SK-N-SH treated with all-trans-retinoic acid at 6 μM for 48 hours (cell line): Measurements from ENCODE around the gene SLC25A11.

ENCODE experiments used
- ISL1 ChIP-seq: fragments of 250-450 bp; sonication (Bioruptor Pico); IDR thresholded peaks from 2 replicates; pipeline ENCODE4 v2.1.2; 2022; ENCODE audit warnings: mild to moderate bottlenecking, moderate library complexity
- PATZ1 ChIP-seq: fragments of 250-450 bp; sonication (Bioruptor Pico); IDR thresholded peaks from 2 replicates; pipeline ENCODE4 v1.8.0; 2020; ENCODE audit warnings: mild to moderate bottlenecking, moderate library complexity, borderline replicate concordance
- PPARA ChIP-seq: fragments of 250-450 bp; sonication (Bioruptor Pico); IDR thresholded peaks from 2 replicates; pipeline ENCODE4 v1.5.0; 2020; ENCODE audit warnings: mild to moderate bottlenecking, borderline replicate concordance
- TCF4 ChIP-seq: fragments of 250-450 bp; sonication (Bioruptor Pico); IDR thresholded peaks from 2 replicates; pipeline ENCODE4 v1.8.0; 2021; ENCODE audit warnings: mild to moderate bottlenecking, moderate library complexity, borderline replicate concordance
- TOX ChIP-seq: fragments of 250-450 bp; sonication (Bioruptor Pico); IDR thresholded peaks from 2 replicates; pipeline ENCODE4 v1.8.0; 2021; ENCODE audit warnings: mild to moderate bottlenecking, moderate library complexity, borderline replicate concordance
- ZFP30 ChIP-seq: fragments of 450-650 bp; formaldehyde crosslinking; IDR thresholded peaks from 2 replicates; pipeline ENCODE4 v1.5.0; 2022; ENCODE audit warnings: mild to moderate bottlenecking, moderate library complexity
- ZNF565 ChIP-seq: fragments of 450-650 bp; formaldehyde crosslinking; conservative IDR thresholded peaks from 2 replicates; pipeline ENCODE4 v1.5.0; 2020; ENCODE audit warnings: low read depth, mild to moderate bottlenecking, moderate library complexity

DNA sequence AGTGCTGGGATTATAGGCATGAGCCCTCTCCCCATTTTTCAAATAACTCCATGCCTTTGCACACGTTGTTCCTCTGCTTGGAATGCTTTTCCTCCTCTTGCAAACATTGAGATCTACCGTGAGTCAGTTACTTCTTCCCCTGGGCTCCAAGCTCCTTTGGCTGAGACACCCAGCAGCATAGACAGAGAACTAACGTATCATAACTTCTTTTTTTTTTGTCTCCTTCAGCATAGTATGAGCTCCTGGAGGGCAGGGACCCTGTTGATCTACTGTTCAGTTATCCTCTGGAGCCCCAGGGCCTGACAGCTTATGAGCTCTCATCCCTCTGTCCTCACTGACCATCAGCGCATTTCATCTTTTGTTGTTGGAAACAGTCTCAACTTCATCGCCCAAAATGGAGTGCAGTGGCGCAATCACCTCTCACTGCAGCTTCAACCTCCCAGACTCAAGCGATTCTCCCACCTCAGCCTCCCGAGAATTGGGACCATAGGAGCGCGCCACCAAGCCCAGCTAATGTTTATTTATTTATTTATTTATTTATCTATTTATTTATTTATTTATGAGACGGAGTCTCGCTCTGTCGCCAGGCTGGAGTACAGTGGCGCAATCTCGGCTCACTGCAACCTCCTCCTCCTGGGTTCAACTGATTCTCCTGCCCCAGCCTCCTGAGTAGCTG is 25.6 kb upstream of the SLC25A11 start:
- TF ChIP-seq ZNF565 (CRISPR knock-in tag) (no peak), TCF4 (CRISPR knock-in tag) (no peak), PATZ1 (CRISPR knock-in tag) (no peak), ZFP30 (CRISPR knock-in tag) (no peak), ISL1 (no peak), TOX (CRISPR knock-in tag) (no peak), PPARA (CRISPR knock-in tag) (no peak)
